GM19372 (cell line): ENCODE results near the gene USP21.

Experiments used
- ATAC-seq: cut with Tn5 transposase; IDR thresholded peaks from one replicate; pipeline ENCODE4 v1.9.1; 2021; ENCODE audit warnings: mild to moderate bottlenecking, low read depth, moderate library complexity; ENCODE audit not compliant: unreplicated experiment

USP21 gene

GRCh38 chr1:161214369-161214768 is 55.1 kb downstream of the USP21 start:
- no peak for ATAC-seq

- ATAC-seq, result no peak
Observed at GRCh38 chr1:161215076-161215475, 55.8 kb downstream of the USP21 start, which contains the start of gene FCER1G. TSS of gene FCER1G (plus strand) at chr1:161215295. CDS start at chr1:161215322, 27 bp downstream.
